AG20443 (cell line): ENCODE measurements around the gene PLVAP.

ENCODE experiments used
- DNase-seq: peaks from one replicate; pipeline ENCODE4 v3.0.0; 2012; ENCODE audit warnings: low spot score, mixed read lengths

The PLVAP gene

GRCh38 chr19:17321655-17322489 is 55.3 kb downstream of the PLVAP start:
- DNase-seq: no peak

GRCh38 chr19:17320435-17320834 is 56.7 kb downstream of the PLVAP start:
- no peak for DNase-seq

GRCh38 chr19:17319473-17320238 is 57.5 kb downstream of the PLVAP start:
- DNase-seq: no peak

- no peak for DNase-seq
These were observed 58.2 kb downstream of the PLVAP start for GRCh38 chr19:17318966-17319365.

GRCh38 chr19:17314007-17314593 is 63.0 kb downstream of the PLVAP start:
- no peak for DNase-seq

GRCh38 chr19:17312189-17313113 is 64.7 kb downstream of the PLVAP start:
- no peak for DNase-seq

- DNase-seq: peak; percentile 46
These were observed 65.5 kb downstream of the PLVAP start for GRCh38 chr19:17311455-17312188.

- no peak for DNase-seq
These were observed 67.1 kb downstream of the PLVAP start for GRCh38 chr19:17309965-17310461.

GRCh38 chr19:17309198-17309964 is 67.8 kb downstream of the PLVAP start, which contains the start of gene DDA1:
Gene DDA1, plus strand, starts transcription at chr19:17309563. Its CDS starts 92 bp downstream, at chr19:17309655.
- DNase-seq: peak; percentile 98

GRCh38 chr19:17307876-17308377 is 69.2 kb downstream of the PLVAP start:
- DNase-seq: no peak

GRCh38 chr19:17306285-17306714 is 70.8 kb downstream of the PLVAP start:
- no peak for DNase-seq

GRCh38 chr19:17305517-17306284 is 71.4 kb downstream of the PLVAP start, which contains the start of gene MRPL34:
Gene MRPL34, plus strand, starts transcription at chr19:17305872. Its CDS starts 21 bp downstream, at chr19:17305893.
- peak; percentile 88 for DNase-seq

GRCh38 chr19:17305216-17305516 is 72.0 kb downstream of the PLVAP start:
- no peak for DNase-seq

- DNase-seq: no peak
These were observed 72.5 kb downstream of the PLVAP start for GRCh38 chr19:17304386-17305215.

GRCh38 chr19:17303940-17304267 is 73.2 kb downstream of the PLVAP start:
- no peak for DNase-seq

GRCh38 chr19:17303167-17303939 is 73.8 kb downstream of the PLVAP start, which contains the start of gene ABHD8:
Gene ABHD8, minus strand, starts transcription at chr19:17303425. Its CDS starts 1,809 bp downstream, at chr19:17301616.
- peak; percentile 95 for DNase-seq
